HG03342 (cell line): Measurements from ENCODE around the gene MYO9B.
"Not testable (repeated sequence)": the region's sequence is repeated elsewhere in the genome, so short reads cannot be mapped to it uniquely, and the experiment has no call there.

ENCODE experiments used
- ATAC-seq: cut with Tn5 transposase; IDR thresholded peaks from one replicate; pipeline ENCODE4 v1.9.1; 2021; ENCODE audit warnings: mild to moderate bottlenecking, moderate library complexity; ENCODE audit not compliant: unreplicated experiment

Gene MYO9B

DNA sequence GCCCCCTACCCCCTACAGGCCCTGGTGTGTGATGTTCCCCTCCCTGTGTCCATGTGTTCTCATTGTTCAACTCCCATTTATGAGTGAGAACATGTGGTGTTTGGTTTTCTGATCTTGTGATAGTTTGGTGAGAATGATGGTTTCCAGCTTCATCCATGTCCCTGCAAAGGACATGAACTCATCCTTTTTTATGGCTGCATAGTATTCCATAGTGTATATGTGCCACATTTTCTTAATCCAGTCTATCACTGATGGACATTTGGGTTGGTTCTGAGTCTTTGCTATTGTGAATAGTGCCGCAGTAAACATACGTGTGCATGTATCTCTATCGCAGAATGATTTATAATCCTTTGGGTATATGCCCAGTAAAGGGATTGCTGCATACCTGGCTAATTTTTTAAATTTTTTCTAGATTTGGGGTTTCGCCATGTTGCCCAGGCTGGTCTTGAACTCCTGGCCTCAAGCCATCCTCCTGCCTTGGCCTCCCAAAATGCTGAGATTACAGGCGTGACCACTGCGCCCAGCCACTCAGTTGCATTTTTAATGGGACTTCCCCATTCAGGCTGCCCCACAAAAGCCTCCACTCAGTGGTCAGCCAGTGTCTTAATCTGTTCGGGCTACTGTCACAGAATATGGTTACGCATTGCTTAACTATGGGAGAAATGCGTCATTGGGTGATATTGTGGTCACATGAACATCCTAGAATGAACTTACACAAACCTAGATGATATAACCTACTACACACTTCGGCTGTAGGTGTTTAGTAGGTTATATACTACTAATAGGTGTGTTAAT, 62.7 kb downstream of the MYO9B start:
- not testable (repeated sequence) for ATAC-seq

DNA sequence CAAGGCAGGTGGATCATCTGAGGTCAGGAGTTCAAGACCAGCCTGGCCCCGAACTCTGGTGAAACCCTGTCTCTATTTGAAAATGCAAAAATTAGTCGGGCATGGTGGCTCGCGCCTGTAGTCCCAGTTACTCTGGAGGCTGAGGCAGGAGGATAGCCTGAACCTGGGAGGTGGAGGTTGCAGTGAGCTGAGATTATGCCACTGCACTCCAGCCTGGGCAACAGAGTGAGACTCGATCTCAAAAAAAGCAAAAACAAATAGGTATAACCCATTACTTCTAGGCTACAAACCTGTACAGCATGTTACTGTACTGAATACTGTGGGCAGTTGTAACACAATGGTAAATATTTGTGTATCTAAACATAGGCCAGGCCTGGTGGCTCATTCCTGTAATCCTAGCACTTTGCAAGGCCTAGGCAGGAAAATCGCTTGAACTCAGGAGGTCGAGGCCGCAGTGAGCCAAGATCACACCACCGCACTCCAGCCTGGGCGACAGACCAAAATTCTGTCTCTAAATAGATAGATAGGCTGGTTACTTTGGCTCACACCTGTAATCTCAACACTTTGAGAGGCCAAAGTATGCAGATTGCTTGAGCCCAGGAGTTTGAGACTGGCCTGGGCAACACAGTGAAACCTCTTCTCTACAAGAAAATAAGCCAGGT, 63.5 kb downstream of the MYO9B start:
- ATAC-seq: no peak

DNA sequence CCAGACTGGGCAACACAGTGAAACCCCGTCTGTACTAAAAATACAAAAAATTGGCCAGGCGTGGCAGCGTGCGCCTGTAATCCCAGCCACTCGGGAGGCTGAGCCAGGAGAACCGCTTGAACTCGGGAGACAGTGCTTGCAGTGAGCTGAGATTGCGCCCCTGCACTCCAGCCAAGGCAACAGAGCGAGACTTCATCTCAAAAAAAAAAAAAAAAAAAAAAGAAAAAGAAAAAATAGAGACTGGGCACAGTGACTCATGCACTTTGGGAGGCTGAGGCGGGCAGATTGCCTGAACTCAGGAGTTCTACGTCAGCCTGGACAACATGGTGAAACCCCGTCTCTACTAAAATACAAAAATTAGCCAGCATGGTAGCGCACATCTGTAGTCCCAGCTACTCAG, 69.2 kb downstream of the MYO9B start:
- not testable (repeated sequence) for ATAC-seq

DNA sequence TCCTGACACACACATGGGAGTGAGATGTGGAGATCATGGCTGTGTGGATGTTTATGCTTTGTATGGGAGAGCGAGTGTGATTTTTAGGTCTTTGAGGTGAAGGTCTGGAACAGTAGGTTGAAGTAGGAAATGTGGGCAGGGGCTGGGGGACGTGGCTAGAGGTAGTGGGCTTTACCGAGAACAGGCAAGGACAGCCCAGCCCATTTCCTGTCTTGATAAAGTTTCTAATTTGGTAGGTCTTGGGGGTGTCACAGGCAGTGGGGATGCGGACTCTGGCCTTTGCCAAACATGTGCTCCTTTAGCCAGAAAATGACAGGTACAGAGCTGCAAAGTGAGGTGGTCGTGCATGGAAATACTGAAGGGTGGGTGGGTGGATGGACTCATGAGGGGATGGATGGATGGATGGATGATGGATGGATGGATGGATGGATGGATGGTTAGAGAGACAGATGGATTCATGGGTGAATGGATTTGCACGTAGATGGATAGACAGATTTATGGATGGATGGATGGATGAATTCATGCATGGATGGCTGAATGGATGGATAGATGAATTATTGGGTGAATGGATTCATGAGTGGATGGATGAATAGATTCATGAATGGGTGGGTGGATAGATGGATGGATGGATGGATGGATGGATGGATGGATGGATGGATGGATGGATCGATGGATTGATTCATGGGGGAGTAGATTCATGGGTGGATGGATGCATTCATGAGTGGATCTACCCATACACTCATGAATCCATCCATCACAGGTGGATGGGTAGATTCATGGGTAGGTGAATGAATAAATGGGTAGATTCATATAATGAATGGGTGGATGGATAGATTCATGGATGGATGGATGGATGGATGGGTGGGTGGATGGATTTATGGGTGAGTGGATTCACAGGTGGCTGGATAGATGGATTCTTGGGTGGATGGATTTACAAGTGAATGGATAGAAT, 70.2 kb downstream of the MYO9B start:
- no peak for ATAC-seq

DNA sequence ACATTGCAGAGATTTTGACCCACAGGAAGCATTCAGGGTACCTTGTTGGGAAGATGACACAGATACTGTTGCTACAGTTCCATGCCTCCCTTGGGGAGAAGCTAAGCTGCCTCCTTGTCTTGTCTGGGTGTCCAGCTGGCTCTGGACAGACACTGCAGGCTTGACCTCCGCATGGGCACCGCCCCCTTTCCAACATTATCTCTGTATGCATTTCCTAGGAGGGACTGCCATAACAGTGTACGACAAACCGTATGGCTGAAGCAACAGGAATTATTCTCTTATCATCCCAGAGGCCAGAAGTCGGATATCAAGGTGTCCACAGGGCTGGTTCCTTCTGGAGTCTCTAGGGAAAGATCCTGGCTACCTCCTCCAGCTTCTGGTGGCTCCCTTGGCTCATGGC, 72.6 kb downstream of the MYO9B start:
- ATAC-seq: no peak

DNA sequence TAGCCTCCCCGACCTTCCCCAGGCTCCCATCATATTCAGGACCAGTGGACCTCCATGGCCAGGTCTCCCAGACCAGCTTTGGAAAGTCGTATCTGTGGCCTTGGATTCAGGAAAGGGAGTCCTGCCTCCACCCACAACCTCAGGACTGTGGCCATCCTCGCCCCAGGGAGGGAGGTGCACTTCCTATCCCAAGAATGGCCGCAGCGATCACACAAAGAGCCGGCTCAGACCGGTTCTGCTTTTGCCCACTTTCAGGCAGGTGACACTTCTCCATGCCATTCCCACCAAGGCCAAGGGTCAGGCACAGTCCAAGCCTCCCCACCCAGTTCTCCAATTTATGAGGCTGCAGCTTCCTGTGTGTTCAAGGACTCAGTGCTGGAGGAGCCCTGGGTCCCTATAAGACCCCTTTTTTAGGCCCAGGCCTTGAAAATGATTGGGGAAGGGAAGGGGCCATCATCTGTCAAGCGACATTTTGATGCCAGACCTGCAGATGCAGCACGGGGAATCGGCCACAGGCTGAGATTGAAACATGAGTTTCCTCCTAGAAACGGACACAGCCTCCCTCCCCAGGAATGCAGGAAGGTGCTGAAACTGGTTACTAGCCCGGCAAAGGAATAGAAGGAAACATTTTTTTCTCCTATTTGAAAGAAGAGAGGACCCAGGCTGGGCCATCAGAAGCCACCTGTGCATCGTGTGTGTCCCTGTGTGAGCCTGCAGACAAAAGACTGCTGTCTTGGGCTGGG, 74.0 kb downstream of the MYO9B start:
- no peak for ATAC-seq

DNA sequence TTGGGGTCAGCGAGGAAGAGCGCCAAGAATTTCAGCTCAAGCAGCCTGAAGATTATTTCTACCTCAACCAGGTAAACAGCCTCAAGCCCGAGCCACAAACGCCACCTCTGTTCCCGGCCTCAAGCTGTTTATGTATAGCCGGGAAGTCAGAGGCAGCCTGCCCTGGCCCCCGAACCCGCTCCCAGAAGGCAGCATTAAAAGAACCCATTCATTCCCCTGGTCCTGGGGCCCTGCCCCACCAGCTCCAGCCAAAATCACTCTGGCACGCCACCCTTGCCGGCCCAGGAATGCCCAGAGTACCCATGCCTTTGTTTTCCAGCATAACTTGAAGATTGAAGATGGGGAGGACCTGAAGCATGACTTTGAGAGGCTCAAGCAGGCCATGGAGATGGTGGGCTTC, 78.4 kb downstream of the MYO9B start:
- no peak for ATAC-seq

DNA sequence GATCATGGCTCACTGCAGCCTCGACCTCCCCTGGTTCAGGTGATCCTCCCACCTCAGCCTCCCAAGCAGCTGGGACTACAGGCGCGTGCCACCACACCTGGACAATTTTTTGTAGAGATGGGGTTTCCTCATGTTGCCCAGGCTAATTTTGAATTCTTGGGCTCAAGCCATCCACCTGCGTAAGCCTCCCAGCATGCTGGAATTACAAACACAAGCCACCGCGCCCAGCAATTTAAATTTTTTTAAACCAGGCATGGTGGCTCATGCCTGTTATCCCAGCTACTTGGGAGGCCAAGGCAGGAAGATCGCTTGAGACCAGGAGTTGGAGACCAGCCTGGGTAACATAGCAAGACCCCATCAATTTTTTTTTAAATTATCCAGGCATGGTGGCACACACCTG, 79.7 kb downstream of the MYO9B start:
- no peak for ATAC-seq

DNA sequence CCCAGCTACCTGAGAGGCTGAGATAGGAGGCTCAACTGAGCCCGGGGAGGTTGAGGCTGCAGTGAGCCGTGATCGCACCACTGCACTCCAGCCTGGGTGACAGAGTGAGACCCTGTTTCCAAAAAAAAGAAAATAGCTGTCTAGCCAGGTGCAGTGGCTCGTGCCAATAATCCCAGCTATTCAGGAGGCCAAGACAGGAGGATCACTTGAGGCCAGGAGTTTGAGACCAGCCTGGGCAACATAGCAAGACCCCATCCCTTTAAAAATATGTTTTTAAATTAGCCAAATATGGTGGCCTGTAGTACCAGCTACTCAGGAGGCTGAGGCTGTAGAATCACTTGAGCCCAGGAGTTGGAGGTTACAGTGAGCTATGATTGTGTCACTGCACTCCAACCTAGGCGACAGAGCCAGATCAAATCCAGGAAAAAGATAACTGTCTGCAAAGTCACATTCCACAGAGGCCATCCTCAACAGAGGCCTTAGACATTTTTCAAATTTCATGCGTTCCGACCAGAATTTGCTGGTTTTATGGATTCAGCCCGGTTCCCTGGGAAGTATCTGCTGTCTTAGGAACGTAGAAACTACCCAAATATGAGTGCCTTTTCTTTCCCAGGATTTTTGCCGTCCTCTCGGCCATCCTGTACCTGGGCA, 80.8 kb downstream of the MYO9B start:
- no peak for ATAC-seq

DNA sequence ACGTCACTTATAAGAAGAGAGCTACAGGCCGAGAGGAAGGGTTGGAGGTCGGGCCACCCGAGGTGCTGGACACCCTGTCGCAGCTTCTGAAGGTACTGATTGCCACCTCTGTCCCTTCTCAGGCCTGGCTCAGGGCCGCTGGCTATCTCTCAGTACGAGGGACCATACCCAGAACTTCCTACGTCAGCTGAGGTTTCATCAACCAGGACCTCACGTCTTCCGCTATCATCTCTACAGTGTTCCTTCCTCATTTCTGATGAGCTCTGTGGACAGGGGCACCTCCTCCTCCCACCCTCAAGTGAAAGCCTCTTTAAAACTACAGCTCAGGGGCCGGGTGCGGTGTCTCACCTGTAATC, 81.3 kb downstream of the MYO9B start:
- ATAC-seq: no peak

DNA sequence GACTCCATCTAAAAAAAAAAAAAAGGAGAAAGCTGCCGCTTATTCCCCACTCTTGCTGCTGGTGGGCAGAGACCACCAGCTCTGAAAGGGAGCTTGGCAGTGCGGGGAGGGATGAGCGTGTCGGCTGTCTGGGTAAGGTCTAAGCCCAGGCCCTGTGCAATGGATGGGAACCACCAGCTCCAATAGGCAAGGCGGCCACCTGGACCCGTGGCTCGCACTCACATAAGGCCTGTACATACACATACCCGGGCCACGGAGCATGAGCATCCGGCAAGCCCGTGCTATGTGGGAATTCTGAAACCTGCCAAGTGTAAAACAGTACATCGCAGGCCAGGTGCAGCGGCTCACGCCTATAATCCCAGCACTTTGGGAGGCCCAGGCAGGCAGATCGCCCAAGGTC, 83.0 kb downstream of the MYO9B start:
- no peak for ATAC-seq

DNA sequence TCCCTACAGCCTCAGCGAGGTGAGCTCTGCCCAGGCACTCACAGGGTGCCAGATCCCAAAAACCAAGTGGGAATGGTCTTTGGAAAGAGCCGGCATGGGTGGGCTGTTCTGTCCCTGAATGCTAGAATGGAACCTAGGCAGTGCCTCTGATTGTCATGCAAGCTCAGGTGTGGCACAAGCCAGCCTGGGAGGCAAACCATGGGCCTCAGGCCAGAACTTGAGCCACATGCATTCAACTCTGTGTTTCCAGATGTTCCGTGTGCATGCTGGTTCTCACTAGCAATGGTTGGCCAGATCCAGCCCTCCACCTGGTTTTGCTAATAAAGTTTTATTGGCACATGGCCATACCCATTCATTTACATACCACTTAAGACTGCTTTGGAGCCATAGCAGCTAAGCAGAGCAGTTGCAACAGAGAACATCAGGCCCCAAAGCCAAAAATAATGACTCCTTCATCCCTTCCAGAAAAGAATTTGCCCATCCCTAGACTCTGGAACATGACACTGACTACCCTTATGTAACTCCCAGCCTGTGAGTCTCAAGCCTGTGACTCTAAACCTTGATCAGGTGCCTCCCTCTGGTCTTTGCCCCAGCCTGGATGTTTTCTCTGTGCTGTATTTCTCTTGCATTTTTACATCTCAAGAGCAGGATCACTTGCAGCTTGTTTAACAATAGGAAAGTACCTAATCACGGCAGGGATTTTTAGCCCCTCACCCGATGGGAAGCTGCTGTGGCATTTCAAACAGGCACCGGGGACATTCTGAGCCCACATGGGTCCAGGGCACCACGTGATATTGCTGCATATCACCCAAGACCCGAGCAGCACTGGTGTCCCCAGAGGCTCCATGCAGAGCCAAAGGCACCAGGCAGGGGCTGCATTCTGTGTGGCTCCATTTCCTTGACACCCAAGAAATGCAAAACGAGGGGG, 84.2 kb downstream of the MYO9B start:
- ATAC-seq: no peak

DNA sequence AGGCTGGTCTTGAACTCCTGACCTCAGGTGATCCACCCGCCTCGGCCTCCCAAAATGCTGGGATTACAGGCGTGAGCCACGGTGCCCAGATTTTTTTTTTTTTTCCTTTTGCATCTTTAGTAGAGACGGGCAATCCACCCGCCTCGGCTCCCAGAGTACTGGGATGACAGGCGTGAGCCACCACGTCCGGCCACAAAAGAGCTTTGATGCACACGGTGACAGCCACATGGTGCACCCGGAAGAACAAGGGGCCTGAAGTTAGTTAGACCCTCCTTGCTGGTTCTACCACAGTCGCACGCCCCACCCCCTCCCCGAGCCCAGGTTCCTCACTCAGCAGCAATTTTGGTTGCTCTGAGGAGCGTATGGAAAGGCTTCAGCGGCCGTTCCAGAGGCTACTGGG, 85.3 kb downstream of the MYO9B start:
- no peak for ATAC-seq

DNA sequence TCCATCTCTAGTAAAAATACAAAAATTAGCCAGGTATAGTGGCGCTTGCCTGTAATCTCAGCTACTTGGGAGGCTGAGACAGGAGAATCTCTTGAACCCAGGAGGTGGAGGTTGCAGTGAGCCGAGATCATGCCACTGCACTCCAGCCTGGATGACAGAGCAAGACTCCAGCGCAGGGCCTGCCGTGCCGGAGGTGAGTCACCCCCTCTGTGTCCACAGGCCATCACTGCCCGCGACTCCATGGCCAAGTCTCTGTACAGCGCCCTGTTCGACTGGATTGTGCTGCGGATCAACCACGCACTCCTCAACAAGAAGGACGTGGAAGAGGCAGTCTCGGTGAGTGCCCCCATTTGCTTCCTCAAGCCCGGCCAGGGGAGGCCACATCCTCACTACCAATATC, 86.6 kb downstream of the MYO9B start:
- ATAC-seq: not testable (repeated sequence)

DNA sequence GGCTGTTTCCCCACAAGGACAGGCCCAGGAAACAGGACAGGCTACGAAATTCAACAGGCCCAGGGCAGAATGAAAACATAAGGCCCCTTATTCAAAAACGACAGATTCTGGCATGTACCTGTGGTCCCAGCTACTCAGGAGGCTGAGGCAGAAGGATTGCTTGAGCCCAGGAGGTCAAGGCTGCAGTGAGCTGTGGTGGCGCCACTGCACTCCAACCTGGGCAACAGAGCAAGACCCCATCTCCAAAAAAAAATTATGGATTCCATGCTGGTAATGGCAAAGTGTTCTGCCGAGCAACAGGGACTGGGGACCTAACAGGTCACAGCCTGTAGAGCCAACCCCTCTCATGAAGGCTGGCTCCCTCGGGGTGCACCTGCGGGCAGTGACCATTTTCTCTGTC, 87.0 kb downstream of the MYO9B start:
- no peak for ATAC-seq

DNA sequence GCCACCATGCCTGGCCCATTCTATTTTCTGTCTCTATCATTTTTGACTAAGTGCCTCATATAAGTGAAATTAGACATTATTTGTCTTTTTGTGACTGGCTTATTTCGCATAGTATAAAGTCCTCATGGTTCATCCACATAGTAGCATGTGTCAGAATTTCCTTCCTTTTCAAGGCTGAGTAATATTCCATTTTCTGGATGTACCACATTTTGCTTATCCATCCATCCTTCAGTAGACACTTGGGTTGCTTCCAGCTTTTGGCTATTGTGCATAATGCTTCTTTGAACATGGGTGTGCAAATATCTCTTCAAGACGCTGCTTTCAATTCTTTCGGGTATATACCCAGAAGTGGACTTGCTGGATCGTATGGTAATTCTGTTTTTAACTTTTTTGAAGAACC, 88.1 kb downstream of the MYO9B start:
- ATAC-seq: no peak

DNA sequence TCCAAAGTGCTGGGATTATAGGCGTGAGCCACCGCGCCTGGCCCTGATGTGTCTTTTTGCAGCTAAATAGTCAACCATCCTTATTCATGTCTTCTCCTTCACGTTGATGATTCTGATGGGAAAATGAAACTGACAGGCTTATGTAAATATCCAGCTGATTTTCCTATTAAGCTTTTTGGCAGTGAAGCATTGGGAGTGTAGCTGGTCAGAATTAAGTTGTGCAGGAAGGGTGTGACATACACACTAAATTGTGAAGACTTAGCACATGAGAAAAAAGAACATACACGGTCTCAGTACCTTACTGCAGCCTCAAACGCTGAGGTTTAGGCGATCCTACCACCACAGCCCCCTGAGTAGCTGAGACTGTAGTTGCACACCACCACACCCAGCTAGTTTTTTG, 89.1 kb downstream of the MYO9B start:
- ATAC-seq: no peak

DNA sequence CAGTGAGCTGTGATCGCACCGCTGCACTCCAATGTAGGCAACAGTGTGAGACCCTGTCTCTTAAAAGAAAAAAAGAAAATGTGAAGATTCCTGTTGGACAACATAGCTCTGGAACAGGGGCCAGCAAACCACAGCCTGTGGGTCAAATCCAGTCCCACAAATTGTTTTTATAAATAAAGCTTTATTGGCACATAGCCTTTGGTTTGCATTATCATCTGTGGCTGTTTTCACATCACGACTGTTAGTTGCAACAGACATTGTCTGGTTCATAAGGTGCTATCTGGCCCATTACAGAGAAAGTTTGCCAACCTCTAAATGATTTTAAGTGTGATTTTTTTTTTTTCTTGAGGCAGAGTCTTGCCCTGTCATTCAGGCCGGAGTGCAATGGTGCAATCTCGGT, 90.1 kb downstream of the MYO9B start:
- ATAC-seq: no peak

DNA sequence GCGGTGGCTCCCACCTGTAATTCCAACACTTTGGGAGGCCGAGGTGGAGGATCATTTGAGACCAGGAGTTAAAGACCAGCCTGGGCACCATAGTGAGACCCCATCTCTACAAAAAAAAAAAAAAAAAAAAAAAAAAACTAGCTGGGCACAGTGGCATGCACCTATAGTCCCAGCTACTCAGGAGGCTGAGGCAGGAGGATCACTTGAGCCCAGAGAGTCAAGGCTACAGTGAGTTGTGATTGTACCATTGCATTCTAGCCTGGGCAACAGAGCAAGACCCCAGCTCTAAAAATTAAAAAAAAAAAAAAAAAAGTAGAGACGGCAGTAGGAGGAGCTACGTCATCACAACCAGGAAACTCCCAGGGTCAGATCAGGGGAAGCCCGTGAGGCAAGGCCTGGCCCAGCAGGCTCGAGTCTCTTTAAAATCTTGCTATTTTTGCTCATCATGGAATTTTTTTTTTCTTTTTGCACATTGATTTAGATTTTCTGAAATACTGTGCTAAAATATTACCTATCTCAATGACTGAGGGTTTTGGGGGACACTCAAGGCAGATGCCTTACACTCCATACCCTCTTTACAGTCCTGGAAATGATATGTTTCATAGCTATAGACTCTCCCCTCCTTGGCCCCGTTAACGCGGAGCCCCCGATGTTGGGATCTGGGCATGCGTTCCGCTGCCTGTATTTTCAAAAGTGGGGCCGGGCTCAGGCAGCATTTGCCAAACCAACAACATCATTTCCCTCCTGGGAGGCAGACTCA, 95.1 kb downstream of the MYO9B start:
- no peak for ATAC-seq
